Stimulated activated naive CD8-positive, alpha-beta T cell treated with anti-CD3 and anti-CD28 coated beads, Interleukin-15, amount 100 ng/mL, for 72 hours (primary cell): ENCODE results near the gene TVP23B.
"Not testable (repeated sequence)": the region's sequence is repeated elsewhere in the genome, so short reads cannot be mapped to it uniquely, and the experiment has no call there.

Experiments used
- ATAC-seq: fragments of 150-1000 bp; cut with Tn5 transposase; 2 replicates; pipeline ENCODE4 v1.10.0; 2021; ENCODE audit warnings: mild to moderate bottlenecking, moderate library complexity
- DNase-seq, 2 donors: peaks; one replicate each; pipeline ENCODE4 v3.0.0; 2021 to 2022
- H3K27ac Mint-ChIP-seq, 2 donors: one replicate each; pipeline ENCODE4 v1.8.0; 2022; ENCODE audit warnings: mild to moderate bottlenecking in 2 of 2, mixed read lengths in 2 of 2, moderate library complexity in 2 of 2
- H3K27me3 Mint-ChIP-seq: one replicate; pipeline ENCODE4 v1.8.0; 2022; ENCODE audit warnings: mixed read lengths
- H3K4me1 Mint-ChIP-seq: one replicate; pipeline ENCODE4 v1.8.0; 2022; ENCODE audit warnings: mild to moderate bottlenecking, mixed read lengths
- H3K4me3 Mint-ChIP-seq, 2 donors: one replicate each; pipeline ENCODE4 v1.8.0; 2022; ENCODE audit warnings: mild to moderate bottlenecking in 2 of 2, mixed read lengths in 2 of 2, moderate library complexity in 1 of 2
- H3K9me3 Mint-ChIP-seq, 2 donors: one replicate each; pipeline ENCODE4 v1.8.0; 2022; ENCODE audit warnings: mixed read lengths in 2 of 2

The TVP23B gene

GRCh38 chr17:18770572-18770971, 10.4 kb upstream of the TVP23B start:
- not testable (repeated sequence) for H3K4me1 Mint-ChIP-seq

GRCh38 chr17:18771066-18771465, 9.9 kb upstream of the TVP23B start:
- H3K4me3 Mint-ChIP-seq, ATAC-seq, H3K9me3 Mint-ChIP-seq, DNase-seq, H3K4me1 Mint-ChIP-seq, H3K27ac Mint-ChIP-seq, H3K27me3 Mint-ChIP-seq: not testable (repeated sequence)

More at GRCh38 chr17:18770572-18770971, 10.4 kb upstream of the TVP23B start:
- H3K27me3 Mint-ChIP-seq, DNase-seq, H3K27ac Mint-ChIP-seq, H3K4me3 Mint-ChIP-seq, H3K9me3 Mint-ChIP-seq, ATAC-seq: not testable (repeated sequence)

DNA sequence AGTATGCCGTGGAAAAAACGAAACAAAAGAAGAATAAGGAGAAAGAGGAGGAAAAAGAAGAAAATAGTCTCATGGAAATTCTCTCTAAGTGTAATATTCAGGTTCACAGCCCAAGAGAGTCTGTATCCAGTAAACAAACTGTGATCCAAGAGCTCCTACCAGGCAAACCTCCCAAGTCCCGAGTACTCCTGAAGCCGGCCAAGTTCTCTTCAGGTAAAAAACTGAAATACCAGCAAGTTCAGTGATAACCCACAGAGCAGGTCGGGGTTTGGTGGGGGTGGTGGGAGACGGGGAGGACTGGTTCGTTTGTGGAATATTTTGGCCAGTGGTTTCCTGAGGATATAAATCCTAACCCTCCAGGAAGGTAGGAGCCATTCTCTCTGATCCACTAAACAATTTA, 8.5 kb upstream of the TVP23B start:
- H3K4me1 Mint-ChIP-seq, result peaks cover 5% of the 10 kb centered on the region
- no peak for ATAC-seq
- H3K9me3 Mint-ChIP-seq, result no peaks in the 10 kb centered on the region
- no peak overlapping the region for H3K4me3 Mint-ChIP-seq
- no peak overlapping the region for H3K27ac Mint-ChIP-seq
- no peak for DNase-seq
- H3K27me3 Mint-ChIP-seq, result no peaks in the 10 kb centered on the region

GRCh38 chr17:18781805-18782204, 822 bp downstream of the TVP23B start:
- not testable (repeated sequence) for ATAC-seq, H3K27me3 Mint-ChIP-seq, H3K9me3 Mint-ChIP-seq, DNase-seq
- peak overlapping the region in 1 of 2 donors; percentile 57 for H3K27ac Mint-ChIP-seq
- H3K4me3 Mint-ChIP-seq, result peak overlapping the region; percentile 66 to 73
- peaks cover 28% of the 10 kb centered on the region for H3K4me1 Mint-ChIP-seq

DNA sequence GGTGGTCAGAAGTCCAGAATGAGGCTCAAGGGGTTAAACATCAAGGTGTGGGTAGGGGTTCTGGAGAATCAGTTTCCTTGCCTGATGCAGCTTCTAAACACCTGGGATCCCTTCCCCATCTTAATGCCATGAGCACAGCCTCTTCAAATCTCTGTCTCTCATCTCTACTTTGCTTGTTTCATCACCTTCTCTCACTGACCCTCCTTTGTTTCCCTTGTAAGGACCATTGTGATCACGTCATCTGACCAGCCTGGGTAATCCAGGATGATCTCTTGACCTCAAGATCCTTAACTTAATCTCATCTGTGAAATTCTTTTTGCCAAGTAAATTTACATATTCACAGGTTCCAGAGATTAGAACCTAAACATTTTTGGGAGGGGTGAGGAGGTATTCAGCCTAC, 5.0 kb downstream of the TVP23B start:
- H3K4me3 Mint-ChIP-seq, H3K27me3 Mint-ChIP-seq, H3K9me3 Mint-ChIP-seq, H3K27ac Mint-ChIP-seq, DNase-seq, ATAC-seq: not testable (repeated sequence)
- peaks cover 40% of the 10 kb centered on the region for H3K4me1 Mint-ChIP-seq

GRCh38 chr17:18786890-18787289, 5.9 kb downstream of the TVP23B start:
- DNase-seq, ATAC-seq: not testable (repeated sequence)
- peak overlapping the region in 1 of 2 donors; percentile 10 for H3K27ac Mint-ChIP-seq

DNA sequence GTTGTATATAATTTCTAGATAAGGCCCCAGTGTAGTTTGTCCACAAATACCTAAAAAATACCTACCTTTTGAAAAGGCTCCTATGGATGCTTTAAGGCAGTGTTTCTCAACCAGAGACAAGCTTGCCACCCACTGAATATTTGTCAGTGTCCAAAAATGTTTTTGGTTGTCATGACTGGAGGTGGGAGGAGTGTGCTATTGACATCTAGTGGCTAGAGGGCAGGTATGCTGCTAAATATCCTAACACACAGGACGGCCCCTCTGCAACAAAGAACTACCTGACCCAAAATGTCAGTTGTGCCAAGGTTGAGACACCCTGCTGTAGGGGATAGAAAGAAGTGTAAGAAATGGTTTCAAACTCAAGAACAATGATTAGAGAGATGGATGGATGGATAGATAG, 10.4 kb downstream of the TVP23B start:
- H3K27me3 Mint-ChIP-seq, DNase-seq, H3K9me3 Mint-ChIP-seq, H3K27ac Mint-ChIP-seq, H3K4me3 Mint-ChIP-seq: not testable (repeated sequence)
- peak; percentile 79 for ATAC-seq
- peaks cover 17% of the 10 kb centered on the region for H3K4me1 Mint-ChIP-seq

More at GRCh38 chr17:18786890-18787289, 5.9 kb downstream of the TVP23B start:
- H3K27me3 Mint-ChIP-seq, H3K9me3 Mint-ChIP-seq, H3K4me3 Mint-ChIP-seq: not testable (repeated sequence)
- H3K4me1 Mint-ChIP-seq, result peaks cover 40% of the 10 kb centered on the region

GRCh38 chr17:18794841-18795240, 13.9 kb downstream of the TVP23B start:
- not testable (repeated sequence) for H3K9me3 Mint-ChIP-seq, H3K4me1 Mint-ChIP-seq, DNase-seq, H3K27me3 Mint-ChIP-seq, ATAC-seq, H3K4me3 Mint-ChIP-seq, H3K27ac Mint-ChIP-seq

DNA sequence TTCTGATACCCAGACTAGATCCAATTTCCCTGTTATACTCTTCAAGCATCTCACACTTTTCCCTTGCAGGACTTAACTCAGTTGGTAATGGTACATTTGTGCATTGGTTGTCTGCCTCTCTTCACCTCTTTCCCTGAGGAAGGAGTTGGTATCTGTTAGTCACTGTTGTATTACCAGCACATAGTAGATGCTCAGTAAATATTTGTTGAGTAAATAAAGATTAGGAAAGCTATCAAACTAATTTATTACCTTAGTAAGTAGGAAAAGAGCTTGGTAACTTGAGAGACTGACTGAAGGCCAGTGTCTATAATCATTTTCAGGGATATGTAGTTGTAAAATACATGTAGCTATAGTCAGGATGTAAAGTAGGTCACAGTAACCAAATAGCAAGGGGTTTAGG, 15.9 kb downstream of the TVP23B start:
- DNase-seq, H3K27me3 Mint-ChIP-seq, ATAC-seq, H3K27ac Mint-ChIP-seq, H3K4me3 Mint-ChIP-seq, H3K4me1 Mint-ChIP-seq, H3K9me3 Mint-ChIP-seq: not testable (repeated sequence)

DNA sequence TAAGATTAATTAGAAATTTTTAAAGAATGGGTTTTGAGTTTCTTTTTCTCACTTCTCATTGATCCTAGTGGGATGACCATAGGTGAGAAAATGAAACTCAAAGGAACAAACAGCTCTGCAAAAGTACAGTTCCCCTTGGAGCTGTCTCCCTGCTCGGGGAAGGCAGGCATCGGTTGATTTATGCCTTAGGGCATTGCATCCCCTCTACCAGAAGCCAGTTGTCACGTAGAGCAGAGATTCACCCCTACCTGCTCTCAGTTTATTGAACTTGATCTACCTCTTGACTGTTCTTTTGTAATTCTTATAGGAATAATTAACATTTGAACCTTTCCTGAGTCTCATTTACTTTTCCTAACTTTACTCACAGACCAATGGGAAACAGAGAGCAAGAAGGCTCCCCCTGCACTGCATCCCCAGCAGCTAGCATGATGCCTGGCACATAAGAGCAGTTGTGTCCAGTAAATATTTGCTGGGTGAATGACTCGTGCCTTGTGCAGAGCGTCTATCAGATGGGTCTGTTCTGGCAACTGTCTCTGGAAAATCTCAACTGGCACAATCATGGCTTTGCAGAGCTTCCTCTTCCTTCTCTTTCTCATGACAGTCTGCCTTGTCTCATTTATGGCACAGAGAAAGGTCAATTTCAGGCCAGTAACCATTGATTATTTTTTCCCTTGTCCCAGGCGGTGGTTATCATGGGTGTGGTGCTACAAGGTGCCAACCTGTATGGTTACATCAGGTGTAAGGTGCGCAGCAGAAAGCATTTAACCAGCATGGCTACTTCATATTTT, 22.7 kb downstream of the TVP23B start:
- ATAC-seq, H3K4me1 Mint-ChIP-seq, H3K27me3 Mint-ChIP-seq, H3K9me3 Mint-ChIP-seq, H3K27ac Mint-ChIP-seq, H3K4me3 Mint-ChIP-seq, DNase-seq: not testable (repeated sequence)

DNA sequence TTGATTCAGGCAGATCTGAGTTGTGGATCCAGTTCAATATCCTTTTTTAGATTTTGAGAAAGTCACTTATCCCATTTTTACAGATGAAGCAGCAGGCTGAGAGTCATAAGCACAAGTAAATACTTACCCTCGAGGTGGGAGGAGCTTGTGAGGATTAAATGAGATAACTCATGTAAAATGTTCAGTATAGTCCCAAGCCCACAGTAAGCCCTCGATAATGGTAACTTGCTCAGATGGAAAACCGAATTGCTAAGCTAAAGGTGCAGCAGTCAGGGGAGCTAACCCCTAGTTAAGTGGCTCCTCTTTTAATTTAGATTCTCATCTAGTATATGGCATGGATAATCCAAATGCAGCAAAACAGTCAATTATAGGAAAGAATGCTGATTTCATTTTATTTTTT, 34.9 kb downstream of the TVP23B start:
- not testable (repeated sequence) for H3K9me3 Mint-ChIP-seq, ATAC-seq

GRCh38 chr17:18816489-18817371, 35.7 kb downstream of the TVP23B start:
- not testable (repeated sequence) for H3K9me3 Mint-ChIP-seq, H3K27me3 Mint-ChIP-seq, H3K4me3 Mint-ChIP-seq, H3K27ac Mint-ChIP-seq
- peak; percentile 72 for ATAC-seq
- peaks cover 17% of the 10 kb centered on the region for H3K4me1 Mint-ChIP-seq
- peak; percentile 39 to 40 for DNase-seq

More for the DNA sequence above, 34.9 kb downstream of the TVP23B start:
- not testable (repeated sequence) for H3K4me3 Mint-ChIP-seq, DNase-seq, H3K27ac Mint-ChIP-seq, H3K27me3 Mint-ChIP-seq
- peaks cover 12% of the 10 kb centered on the region for H3K4me1 Mint-ChIP-seq

- H3K4me1 Mint-ChIP-seq, result peaks cover 17% of the 10 kb centered on the region
- not testable (repeated sequence) for DNase-seq
Observed at GRCh38 chr17:18821430-18821829, 40.4 kb downstream of the TVP23B start.

DNA sequence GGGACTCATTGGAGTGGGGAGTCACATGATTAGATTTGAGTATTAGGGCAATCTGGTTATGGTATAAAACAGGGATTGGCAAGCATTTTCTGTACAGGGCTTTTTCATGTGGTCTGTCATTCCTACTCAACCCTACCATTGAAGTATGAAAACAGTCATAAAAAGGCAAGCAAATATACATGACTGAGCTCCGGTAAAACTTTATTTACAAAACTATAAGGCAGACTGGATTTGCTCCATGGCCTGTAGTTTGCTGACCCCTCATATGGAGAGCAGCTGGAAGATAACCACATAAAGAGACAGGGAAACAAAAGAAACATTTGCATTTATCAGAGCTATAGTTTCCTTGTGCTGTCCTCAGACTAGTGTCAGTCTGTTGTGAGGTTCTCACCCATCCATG, 46.6 kb downstream of the TVP23B start:
- not testable (repeated sequence) for H3K9me3 Mint-ChIP-seq, H3K4me1 Mint-ChIP-seq, ATAC-seq, H3K27ac Mint-ChIP-seq, DNase-seq, H3K4me3 Mint-ChIP-seq, H3K27me3 Mint-ChIP-seq

More at GRCh38 chr17:18821430-18821829, 40.4 kb downstream of the TVP23B start:
- H3K27ac Mint-ChIP-seq, result peak overlapping the region in 1 of 2 donors; percentile 48
- H3K4me3 Mint-ChIP-seq, ATAC-seq, H3K9me3 Mint-ChIP-seq, H3K27me3 Mint-ChIP-seq: not testable (repeated sequence)

DNA sequence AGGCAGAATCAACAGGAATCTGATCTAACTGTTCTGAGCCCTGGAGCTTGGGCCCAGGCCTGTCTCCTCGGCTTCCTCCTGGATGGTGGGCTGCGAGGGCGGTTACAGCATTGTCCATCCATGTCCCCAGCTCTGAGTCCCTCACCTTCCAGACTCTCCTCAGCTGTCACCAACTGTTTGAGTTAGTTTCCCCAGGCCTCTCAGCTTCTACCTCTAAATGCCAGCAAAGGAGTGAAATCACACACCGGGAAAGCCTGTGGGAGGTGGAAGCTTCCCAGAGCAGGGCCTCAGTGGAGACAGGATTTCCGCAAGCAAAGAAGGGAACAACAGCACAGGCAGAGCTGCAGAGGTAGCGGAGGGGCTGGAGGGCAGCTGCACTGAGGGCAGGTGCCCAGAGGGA, 67.5 kb downstream of the TVP23B start:
- ATAC-seq (no peak), DNase-seq (no peak)
- no peak overlapping the region for H3K4me3 Mint-ChIP-seq
- H3K4me1 Mint-ChIP-seq, result no peaks in the 10 kb centered on the region
- H3K27ac Mint-ChIP-seq, result no peak overlapping the region
- no peaks in the 10 kb centered on the region for H3K9me3 Mint-ChIP-seq
- no peaks in the 10 kb centered on the region for H3K27me3 Mint-ChIP-seq

DNA sequence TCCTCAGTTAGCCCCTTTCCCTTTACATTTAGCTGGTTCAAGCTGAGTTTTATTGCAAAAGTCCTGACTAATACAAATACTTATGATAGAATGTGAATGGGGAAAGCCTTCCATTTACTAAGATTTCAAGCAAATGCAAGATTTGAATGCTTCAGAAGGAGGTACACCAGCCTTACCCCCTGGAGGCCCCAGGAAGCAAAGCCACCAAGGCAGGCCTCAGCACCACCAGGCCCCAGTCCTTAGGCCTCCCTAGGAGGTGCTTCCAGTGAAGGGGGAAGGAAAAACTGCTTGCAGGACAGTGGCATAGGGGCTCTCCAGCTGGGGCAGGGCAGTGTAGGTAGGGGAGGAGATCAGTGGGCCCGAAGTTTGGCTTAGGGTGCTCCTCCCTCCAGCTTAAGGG, 69.7 kb downstream of the TVP23B start:
- Mint-ChIP-seq H3K27me3 (no peaks in the 10 kb centered on the region), H3K9me3 (no peaks in the 10 kb centered on the region), H3K4me1 (peaks cover 11% of the 10 kb centered on the region), H3K4me3 (no peak overlapping the region), H3K27ac (no peak overlapping the region)
- ATAC-seq (no peak), DNase-seq (no peak)
